Measurements from ENCODE around the gene WDR5. TPM values are rescaled to one million over a fixed set of nuclear protein-coding genes. Genes with fewer than 3 reads are reported as not detected.

The WDR5 gene
- total and polyA plus RNA-seq, 2 experiments from 2014 or later, result 37.0 to 56.6 TPM

- TF ChIP-seq, protein P1, sequence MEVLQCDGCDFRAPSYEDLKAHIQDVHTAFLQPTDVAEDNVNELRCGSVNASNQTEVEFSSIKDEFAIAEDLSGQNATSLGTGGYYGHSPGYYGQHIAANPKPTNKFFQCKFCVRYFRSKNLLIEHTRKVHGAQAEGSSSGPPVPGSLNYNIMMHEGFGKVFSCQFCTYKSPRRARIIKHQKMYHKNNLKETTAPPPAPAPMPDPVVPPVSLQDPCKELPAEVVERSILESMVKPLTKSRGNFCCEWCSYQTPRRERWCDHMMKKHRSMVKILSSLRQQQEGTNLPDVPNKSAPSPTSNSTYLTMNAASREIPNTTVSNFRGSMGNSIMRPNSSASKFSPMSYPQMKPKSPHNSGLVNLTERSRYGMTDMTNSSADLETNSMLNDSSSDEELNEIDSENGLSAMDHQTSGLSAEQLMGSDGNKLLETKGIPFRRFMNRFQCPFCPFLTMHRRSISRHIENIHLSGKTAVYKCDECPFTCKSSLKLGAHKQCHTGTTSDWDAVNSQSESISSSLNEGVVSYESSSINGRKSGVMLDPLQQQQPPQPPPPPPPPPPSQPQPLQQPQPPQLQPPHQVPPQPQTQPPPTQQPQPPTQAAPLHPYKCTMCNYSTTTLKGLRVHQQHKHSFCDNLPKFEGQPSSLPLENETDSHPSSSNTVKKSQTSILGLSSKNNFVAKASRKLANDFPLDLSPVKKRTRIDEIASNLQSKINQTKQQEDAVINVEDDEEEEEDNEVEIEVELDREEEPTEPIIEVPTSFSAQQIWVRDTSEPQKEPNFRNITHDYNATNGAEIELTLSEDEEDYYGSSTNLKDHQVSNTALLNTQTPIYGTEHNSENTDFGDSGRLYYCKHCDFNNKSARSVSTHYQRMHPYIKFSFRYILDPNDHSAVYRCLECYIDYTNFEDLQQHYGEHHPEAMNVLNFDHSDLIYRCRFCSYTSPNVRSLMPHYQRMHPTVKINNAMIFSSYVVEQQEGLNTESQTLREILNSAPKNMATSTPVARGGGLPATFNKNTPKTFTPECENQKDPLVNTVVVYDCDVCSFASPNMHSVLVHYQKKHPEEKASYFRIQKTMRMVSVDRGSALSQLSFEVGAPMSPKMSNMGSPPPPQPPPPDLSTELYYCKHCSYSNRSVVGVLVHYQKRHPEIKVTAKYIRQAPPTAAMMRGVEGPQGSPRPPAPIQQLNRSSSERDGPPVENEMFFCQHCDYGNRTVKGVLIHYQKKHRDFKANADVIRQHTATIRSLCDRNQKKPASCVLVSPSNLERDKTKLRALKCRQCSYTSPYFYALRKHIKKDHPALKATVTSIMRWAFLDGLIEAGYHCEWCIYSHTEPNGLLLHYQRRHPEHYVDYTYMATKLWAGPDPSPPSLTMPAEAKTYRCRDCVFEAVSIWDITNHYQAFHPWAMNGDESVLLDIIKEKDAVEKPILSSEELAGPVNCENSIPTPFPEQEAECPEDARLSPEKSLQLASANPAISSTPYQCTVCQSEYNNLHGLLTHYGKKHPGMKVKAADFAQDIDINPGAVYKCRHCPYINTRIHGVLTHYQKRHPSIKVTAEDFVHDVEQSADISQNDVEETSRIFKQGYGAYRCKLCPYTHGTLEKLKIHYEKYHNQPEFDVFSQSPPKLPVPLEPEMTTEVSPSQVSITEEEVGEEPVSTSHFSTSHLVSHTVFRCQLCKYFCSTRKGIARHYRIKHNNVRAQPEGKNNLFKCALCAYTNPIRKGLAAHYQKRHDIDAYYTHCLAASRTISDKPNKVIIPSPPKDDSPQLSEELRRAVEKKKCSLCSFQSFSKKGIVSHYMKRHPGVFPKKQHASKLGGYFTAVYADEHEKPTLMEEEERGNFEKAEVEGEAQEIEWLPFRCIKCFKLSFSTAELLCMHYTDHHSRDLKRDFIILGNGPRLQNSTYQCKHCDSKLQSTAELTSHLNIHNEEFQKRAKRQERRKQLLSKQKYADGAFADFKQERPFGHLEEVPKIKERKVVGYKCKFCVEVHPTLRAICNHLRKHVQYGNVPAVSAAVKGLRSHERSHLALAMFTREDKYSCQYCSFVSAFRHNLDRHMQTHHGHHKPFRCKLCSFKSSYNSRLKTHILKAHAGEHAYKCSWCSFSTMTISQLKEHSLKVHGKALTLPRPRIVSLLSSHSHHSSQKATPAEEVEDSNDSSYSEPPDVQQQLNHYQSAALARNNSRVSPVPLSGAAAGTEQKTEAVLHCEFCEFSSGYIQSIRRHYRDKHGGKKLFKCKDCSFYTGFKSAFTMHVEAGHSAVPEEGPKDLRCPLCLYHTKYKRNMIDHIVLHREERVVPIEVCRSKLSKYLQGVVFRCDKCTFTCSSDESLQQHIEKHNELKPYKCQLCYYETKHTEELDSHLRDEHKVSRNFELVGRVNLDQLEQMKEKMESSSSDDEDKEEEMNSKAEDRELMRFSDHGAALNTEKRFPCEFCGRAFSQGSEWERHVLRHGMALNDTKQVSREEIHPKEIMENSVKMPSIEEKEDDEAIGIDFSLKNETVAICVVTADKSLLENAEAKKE (CRISPR knock-in tag; IDR thresholded peaks at IDR 0.05), result no peak
- no peak for TF ChIP-seq POLR2AphosphoS5 (IDR thresholded peaks at IDR 0.05; ENCODE audit: low read depth)
- no peak for TF ChIP-seq EZH2 (IDR thresholded peaks at IDR 0.05; ENCODE audit: low read depth, unreplicated experiment)
- TF ChIP-seq ETS1 (IDR thresholded peaks at IDR 0.05), result no peak
- TF ChIP-seq NANOG (IDR thresholded peaks at IDR 0.05; ENCODE audit: borderline replicate concordance), result no peak
- TF ChIP-seq CTCF (conservative IDR thresholded peaks at IDR 0.05; ENCODE audit: low read depth in 2 of 2), result no peak
These were observed 3.2 kb downstream of the WDR5 start (continued) for GRCh38 chr9:134139081-134139480.

GRCh38 chr9:134141906-134142305 is 6.0 kb downstream of the WDR5 start:
- H3K4me2 ChIP-seq, result no peak overlapping the region
- peaks cover 6% of the 10 kb centered on the region for H3K4me1 ChIP-seq (ENCODE audit: insufficient read depth)
- no peak overlapping the region for H2AFZ ChIP-seq
- H3K27ac ChIP-seq (ENCODE audit: low read depth), result no peak overlapping the region
- peaks cover 8% of the 10 kb centered on the region for H3K27me3 Mint-ChIP-seq (ENCODE audit: insufficient read depth, low read depth, poor library complexity)
- H3K36me3 ChIP-seq (ENCODE audit: insufficient read depth), result peaks cover 30% of the 10 kb centered on the region; the same call in 1 of the 2 replicates
- H3K79me2 ChIP-seq (replicated peaks; ENCODE audit: insufficient read depth), result peaks cover 41% of the 10 kb centered on the region
- H3K27ac Mint-ChIP-seq, result no peak overlapping the region
- DNase-seq (ENCODE audit: low spot score) (no peak), ATAC-seq (no peak)
- H3K4me3 ChIP-seq, result no peak overlapping the region
- H3K36me3 Mint-ChIP-seq (ENCODE audit: low read depth), result peaks cover 71% of the 10 kb centered on the region
- H3K9me3 Mint-ChIP-seq, result no peaks in the 10 kb centered on the region
- H3K4me3 Mint-ChIP-seq, result no peak overlapping the region
- peaks cover 14% of the 10 kb centered on the region; the same call in 2 of the 3 replicates for H3K4me1 Mint-ChIP-seq
- peaks cover 24% of the 10 kb centered on the region for H4K20me1 ChIP-seq (replicated peaks; ENCODE audit: insufficient read depth)
- no peaks in the 10 kb centered on the region for H3F3A ChIP-seq (replicated peaks; ENCODE audit: low read depth)
- no peaks in the 10 kb centered on the region for H3K27me3 ChIP-seq (ENCODE audit: insufficient read depth)
- no peaks in the 10 kb centered on the region for H3K9me2 ChIP-seq (ENCODE audit: insufficient read depth)
- no peak for TF ChIP-seq ZNF114 (CRISPR knock-in tag; IDR thresholded peaks at IDR 0.05)
- TF ChIP-seq ETS1 (IDR thresholded peaks at IDR 0.05), result no peak
- no peak for TF ChIP-seq ZNF331 (CRISPR knock-in tag; IDR thresholded peaks at IDR 0.05; ENCODE audit: low read depth)
